ENCODE results near the gene CCDC142. TPM values are rescaled to one million over a fixed set of nuclear protein-coding genes. Genes with fewer than 3 reads are reported as not detected.

The CCDC142 gene
- total RNA-seq, 3 donors from 2014 or later (not counting 1 experiment from before 2014, with no cell fraction given) = 14.9 to 25.2 (median 15.6) TPM

GRCh38 chr2:74457129-74457548 lies 25.7 kb downstream of the CCDC142 start:
- Mint-ChIP-seq H3K4me1 (peaks cover 68 to 85% of the 10 kb centered on the region in 2 donors), H3K9me3 (no peaks in the 10 kb centered on the region), H3K27ac (peak overlapping the region; percentile 98 to 99), H3K36me3 (no peaks in the 10 kb centered on the region), H3K4me3 (peak overlapping the region; percentile 98), H3K27me3 (ENCODE audit: low read depth in 2 of 2) (no peaks in the 10 kb centered on the region)
- TF ChIP-seq, protein P1, sequence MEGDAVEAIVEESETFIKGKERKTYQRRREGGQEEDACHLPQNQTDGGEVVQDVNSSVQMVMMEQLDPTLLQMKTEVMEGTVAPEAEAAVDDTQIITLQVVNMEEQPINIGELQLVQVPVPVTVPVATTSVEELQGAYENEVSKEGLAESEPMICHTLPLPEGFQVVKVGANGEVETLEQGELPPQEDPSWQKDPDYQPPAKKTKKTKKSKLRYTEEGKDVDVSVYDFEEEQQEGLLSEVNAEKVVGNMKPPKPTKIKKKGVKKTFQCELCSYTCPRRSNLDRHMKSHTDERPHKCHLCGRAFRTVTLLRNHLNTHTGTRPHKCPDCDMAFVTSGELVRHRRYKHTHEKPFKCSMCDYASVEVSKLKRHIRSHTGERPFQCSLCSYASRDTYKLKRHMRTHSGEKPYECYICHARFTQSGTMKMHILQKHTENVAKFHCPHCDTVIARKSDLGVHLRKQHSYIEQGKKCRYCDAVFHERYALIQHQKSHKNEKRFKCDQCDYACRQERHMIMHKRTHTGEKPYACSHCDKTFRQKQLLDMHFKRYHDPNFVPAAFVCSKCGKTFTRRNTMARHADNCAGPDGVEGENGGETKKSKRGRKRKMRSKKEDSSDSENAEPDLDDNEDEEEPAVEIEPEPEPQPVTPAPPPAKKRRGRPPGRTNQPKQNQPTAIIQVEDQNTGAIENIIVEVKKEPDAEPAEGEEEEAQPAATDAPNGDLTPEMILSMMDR (IDR thresholded peaks at IDR 0.05) = no peak
- peaks cover 49% of the 10 kb centered on the region for H3K4me1 ChIP-seq (ENCODE audit: control insufficient read depth, insufficient read depth, low read length)
- peak overlapping the region; percentile 89 for H3K4me3 ChIP-seq (ENCODE audit: low read length)
- no peaks in the 10 kb centered on the region for H3K27me3 ChIP-seq (ENCODE audit: control insufficient read depth, insufficient read depth, low read length)
- ATAC-seq (no peak), DNase-seq (no peak)
- no peaks in the 10 kb centered on the region for H3K9me3 ChIP-seq (ENCODE audit: control insufficient read depth, insufficient read depth, low read length)
- H3K27ac ChIP-seq (ENCODE audit: low read length) = peak overlapping the region; percentile 99
- intact Hi-C loops (cut with micrococcal nuclease) = loop anchor here (5.0 to 10.0 kb wide), 2 partner anchors 720 to 1222 kb away; partner anchors contain the start of genes CCT7, PRADC1 and TPRKB
- H3K36me3 ChIP-seq (ENCODE audit: control insufficient read depth, insufficient read depth, low read length) = peaks cover 3% of the 10 kb centered on the region
- under 1% methylated on average over 27 of the region's 27 CpGs for WGBS (ENCODE audit: insufficient coverage)

DNA sequence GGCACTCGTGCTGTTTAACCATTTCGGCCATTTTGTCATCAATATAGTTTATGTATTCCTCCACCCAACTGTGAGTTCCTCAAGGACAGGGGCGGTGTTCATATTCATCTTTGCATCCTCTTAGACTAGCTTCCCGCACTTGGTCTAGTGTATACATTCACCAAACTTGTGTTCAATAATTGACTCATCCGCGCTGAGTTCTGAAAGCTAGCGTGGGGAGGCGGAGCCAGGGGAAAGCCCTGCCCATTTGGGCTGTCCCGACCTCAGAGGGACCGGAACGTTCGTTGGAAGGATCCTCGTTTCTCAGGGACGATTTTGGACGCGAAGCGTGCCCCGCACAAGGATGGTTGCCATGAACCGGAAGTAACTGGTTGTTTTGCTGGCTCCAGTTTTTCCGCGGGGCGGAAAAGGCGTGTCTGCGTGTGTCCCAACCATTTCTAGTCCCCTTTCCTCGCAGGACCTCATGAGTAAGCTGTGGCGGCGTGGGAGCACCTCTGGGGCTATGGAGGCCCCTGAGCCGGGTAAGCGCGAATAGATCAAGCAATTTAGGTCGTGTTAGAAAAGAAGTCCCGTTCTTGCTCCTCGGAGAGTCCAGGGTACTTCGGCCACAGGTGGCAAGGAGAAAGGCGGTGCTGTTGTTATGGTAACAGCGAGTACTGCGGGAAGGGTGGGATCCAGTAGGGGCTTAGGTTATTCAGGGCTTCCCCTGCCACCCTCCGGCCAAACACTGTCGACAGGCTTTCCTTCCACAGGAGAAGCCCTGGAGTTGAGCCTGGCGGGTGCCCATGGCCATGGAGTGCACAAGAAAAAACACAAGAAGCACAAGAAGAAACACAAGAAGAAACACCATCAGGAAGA lies 27.9 kb downstream of the CCDC142 start, which contains the start of gene INO80B:
Gene INO80B, plus strand, starts transcription at position 434 of the 858 bp plus-strand sequence. Its CDS starts 30 bp downstream, at position 464.
- intact Hi-C loops (cut with micrococcal nuclease) = loop anchor here (1.0 to 10.0 kb wide), 6 partner anchors 10 to 1220 kb away; partner anchors contain the start of genes AUP1, CCT7, HTRA2 and MOGS
- Histone ChIP-seq H3K9me3 (ENCODE audit: control insufficient read depth, insufficient read depth, low read length) (no peaks in the 10 kb centered on the region), H3K27ac (ENCODE audit: low read length) (peak within 1 kb of the TSS; percentile 42), H3K4me1 (ENCODE audit: control insufficient read depth, insufficient read depth, low read length) (peaks cover 58% of the 10 kb centered on the region), H3K36me3 (ENCODE audit: control insufficient read depth, insufficient read depth, low read length) (no peaks in the 10 kb centered on the region), H3K4me3 (ENCODE audit: low read length) (peak within 1 kb of the TSS; percentile 53), H3K27me3 (ENCODE audit: control insufficient read depth, insufficient read depth, low read length) (no peaks in the 10 kb centered on the region)
- WGBS (ENCODE audit: insufficient coverage) = under 1% methylated on average over 40 of the region's 40 CpGs
- no peaks in the 10 kb centered on the region for H3K27me3 Mint-ChIP-seq (ENCODE audit: low read depth in 2 of 2)
- DNase-seq (peak; percentile 97 to 100), ATAC-seq (peak; percentile 47 to 70 (median 56))
- no peaks in the 10 kb centered on the region for H3K36me3 Mint-ChIP-seq
- TF ChIP-seq, protein P1 (IDR thresholded peaks at IDR 0.05) = no peak
- H3K9me3 Mint-ChIP-seq = no peaks in the 10 kb centered on the region
- peaks cover 69 to 71% of the 10 kb centered on the region in 2 donors for H3K4me1 Mint-ChIP-seq
- peak within 1 kb of the TSS; percentile 98 to 99 for H3K27ac Mint-ChIP-seq
- H3K4me3 Mint-ChIP-seq = peak within 1 kb of the TSS; percentile 98

DNA sequence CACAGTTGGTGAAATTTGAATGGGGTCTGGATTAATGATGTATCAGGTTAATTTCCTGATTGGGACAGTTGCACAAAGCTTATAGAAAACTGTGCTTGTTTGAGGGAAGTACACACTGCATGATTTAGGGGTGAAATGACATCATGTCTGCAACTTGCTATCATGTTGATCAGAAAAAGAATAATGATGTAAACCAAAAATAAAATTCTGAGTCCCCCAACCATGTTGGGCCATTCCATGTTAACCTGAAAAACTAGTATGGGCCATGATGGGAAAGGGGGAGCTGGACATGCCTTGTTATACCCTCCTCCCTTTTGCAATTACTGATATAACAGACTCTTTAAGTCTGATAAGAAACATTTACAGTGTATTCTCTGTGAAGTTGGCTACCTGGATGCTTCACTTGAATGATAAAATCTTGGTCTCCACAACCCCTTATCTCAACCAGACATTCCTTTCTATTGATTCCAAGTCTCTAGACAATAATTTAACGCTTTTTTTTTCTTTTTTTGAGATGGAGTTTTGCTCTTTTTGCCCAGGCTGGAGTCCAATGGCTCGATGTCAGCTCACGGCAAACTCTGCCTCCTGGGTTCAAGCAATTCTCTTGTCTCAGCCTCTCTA lies 32.1 kb downstream of the CCDC142 start:
- TF ChIP-seq, protein P1 (IDR thresholded peaks at IDR 0.05) = no peak
- H3K4me3 Mint-ChIP-seq = no peak overlapping the region
- Histone ChIP-seq H3K27me3 (ENCODE audit: control insufficient read depth, insufficient read depth, low read length) (no peaks in the 10 kb centered on the region), H3K4me3 (ENCODE audit: low read length) (no peak overlapping the region), H3K36me3 (ENCODE audit: control insufficient read depth, insufficient read depth, low read length) (no peaks in the 10 kb centered on the region), H3K4me1 (ENCODE audit: control insufficient read depth, insufficient read depth, low read length) (peaks cover 29% of the 10 kb centered on the region), H3K9me3 (ENCODE audit: control insufficient read depth, insufficient read depth, low read length) (no peaks in the 10 kb centered on the region), H3K27ac (ENCODE audit: low read length) (no peak overlapping the region)
- peaks cover 30% of the 10 kb centered on the region in 2 donors for H3K4me1 Mint-ChIP-seq
- H3K27ac Mint-ChIP-seq = peak overlapping the region in 1 of 2 donors; percentile 99
- no peak for ATAC-seq
- H3K9me3 Mint-ChIP-seq = no peaks in the 10 kb centered on the region
- intact Hi-C loops (cut with micrococcal nuclease) = loop anchor here (5.0 to 10.0 kb wide), 2 partner anchors 58 to 1216 kb away; partner anchors contain the start of genes CCT7 and PRADC1
- no peaks in the 10 kb centered on the region for H3K36me3 Mint-ChIP-seq
- H3K27me3 Mint-ChIP-seq (ENCODE audit: low read depth in 2 of 2) = no peaks in the 10 kb centered on the region
- WGBS (ENCODE audit: insufficient coverage) = 92% methylated on average over 3 of the region's 3 CpGs
- DNase-seq = no peak
